Stimulated activated CD4-positive, alpha-beta T cell treated with anti-CD3 and anti-CD28 coated beads, Interleukin-15, amount 100 ng/mL, for 1 hour (primary cell): ENCODE results near the gene SMARCA2.
A peak's percentile ranks its signal among the peaks of the same experiment; 100 is the strongest.
"Not testable (repeated sequence)": the region's sequence is repeated elsewhere in the genome, so short reads cannot be mapped to it uniquely, and the experiment has no call there.

Experiments
- DNase-seq, 2 donors: peaks; one replicate each; pipeline ENCODE4 v3.0.0-alpha.2; 2020; ENCODE audit warnings: low read depth in 1 of 2, low spot score in 1 of 2

The SMARCA2 gene

GRCh38 chr9:2138646-2139045 lies 123.5 kb downstream of the SMARCA2 start:
- no peak for DNase-seq

GRCh38 chr9:2140600-2141223 lies 125.6 kb downstream of the SMARCA2 start:
- no peak for DNase-seq

GRCh38 chr9:2142212-2142611 lies 127.1 kb downstream of the SMARCA2 start:
- DNase-seq = no peak

GRCh38 chr9:2144619-2145018 lies 129.5 kb downstream of the SMARCA2 start:
- DNase-seq = no peak

GRCh38 chr9:2145746-2146145 lies 130.6 kb downstream of the SMARCA2 start:
- no peak for DNase-seq

GRCh38 chr9:2146700-2147099 lies 131.6 kb downstream of the SMARCA2 start:
- not testable (repeated sequence) for DNase-seq

GRCh38 chr9:2150338-2150737 lies 135.2 kb downstream of the SMARCA2 start:
- DNase-seq = no peak

DNA sequence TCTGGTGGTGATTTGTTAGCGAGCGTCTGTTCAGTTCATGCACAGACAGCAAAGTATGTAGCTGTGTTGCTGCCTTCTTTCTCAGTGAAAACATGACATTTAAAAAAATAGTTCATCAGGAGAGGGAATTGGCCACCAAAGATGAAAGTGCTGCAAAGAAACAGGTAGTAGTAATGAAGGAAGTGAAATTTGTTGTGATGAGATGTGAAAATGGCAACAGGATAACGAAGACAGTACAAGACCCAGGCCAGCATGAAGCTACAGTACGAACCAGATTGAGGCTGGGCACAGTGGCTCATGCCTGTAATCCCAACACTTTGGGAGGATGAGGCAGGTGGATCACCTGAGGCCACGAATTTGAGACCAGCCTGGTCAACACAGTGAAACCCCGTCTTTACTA lies 136.0 kb downstream of the SMARCA2 start:
- no peak for DNase-seq

GRCh38 chr9:2152966-2153629 lies 138.0 kb downstream of the SMARCA2 start:
- DNase-seq = no peak

DNA sequence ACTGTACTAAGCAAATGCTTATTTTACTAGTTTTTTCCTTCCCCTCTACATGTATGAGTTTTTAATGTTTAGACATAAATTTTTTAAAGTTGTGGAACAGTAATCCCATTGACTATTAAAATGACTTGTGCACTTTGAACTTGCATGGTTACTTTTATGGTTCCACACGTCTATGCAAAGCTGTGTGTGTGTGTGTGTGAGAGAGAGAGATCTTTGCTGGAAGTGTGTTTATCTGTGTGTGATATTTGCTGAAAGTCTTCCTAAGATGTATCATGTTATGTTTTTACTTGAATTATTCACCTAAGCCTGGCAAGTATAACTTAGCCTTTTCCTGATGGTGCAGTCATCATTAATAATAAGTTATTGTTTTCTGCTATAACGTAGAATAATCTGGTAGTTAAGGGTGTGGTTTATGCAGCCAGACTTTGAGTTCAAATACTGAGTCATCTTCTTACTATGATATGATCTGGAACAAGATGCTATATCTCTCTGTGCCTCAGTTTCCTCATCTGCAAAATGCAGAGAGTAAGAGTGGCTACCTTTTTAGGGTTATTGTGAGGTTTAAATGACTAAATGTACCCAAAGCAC lies 138.6 kb downstream of the SMARCA2 start:
- no peak for DNase-seq

DNA sequence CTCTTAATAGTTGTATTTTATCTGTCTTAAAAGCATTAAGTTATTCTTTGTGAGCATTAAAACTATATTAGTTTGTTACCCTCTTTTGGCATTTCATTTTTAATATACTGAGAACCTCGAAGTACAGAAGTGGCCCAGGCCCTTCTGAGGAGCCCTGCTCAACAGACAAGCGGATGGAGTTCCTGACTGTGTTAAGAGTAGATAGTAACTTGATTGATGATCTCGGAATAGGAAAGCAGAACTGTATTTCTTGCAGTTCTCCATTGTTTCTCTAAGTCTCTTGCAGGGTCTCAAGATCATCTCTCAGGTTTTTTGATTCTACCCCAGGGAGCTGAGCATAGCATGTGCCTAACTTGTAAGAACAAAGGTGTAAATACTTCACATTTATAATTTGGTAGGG lies 139.6 kb downstream of the SMARCA2 start:
- DNase-seq = no peak

- DNase-seq = no peak
Observed at GRCh38 chr9:2155966-2156365, 140.8 kb downstream of the SMARCA2 start.

DNA sequence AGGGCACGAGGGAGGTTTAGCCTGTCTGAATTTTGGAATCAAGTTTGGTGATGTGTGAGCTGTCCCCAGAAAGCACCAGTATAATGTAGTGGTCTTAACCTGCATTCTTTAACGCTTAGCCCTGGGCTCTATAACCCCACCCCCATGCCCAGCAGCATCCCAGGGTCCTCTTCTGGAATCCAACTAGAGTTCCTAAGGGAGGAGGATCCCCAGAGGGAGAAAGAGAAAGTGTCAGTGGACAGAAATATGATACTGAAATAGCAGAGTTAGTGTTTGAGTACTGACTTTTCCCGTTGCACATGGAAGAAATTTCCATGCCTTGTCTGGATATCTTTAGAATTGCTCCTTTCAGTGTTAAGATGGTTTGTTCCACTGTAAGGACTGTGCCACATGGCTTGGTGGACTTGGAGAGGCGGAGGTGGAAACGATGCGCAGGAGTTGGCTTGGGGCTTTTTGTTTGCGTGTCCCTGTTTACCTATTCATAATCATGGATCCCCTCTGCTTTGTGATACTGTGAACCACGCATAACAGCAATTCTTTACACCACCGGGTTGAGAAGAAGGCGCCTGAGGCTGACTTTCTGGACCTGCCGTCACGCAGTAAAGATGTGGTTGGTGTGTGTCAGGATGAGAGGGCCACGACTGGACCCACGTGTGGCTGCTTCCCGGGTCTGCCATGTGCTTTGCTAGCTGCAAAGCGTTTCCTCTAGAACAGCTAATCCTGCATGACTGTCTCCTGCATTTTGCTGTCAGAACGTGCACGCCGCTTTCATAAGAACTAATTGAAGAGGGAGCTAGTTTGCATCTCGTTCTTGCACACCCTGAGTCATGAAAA lies 142.3 kb downstream of the SMARCA2 start:
- DNase-seq = peak in 1 of 2 donors; percentile 19

DNA sequence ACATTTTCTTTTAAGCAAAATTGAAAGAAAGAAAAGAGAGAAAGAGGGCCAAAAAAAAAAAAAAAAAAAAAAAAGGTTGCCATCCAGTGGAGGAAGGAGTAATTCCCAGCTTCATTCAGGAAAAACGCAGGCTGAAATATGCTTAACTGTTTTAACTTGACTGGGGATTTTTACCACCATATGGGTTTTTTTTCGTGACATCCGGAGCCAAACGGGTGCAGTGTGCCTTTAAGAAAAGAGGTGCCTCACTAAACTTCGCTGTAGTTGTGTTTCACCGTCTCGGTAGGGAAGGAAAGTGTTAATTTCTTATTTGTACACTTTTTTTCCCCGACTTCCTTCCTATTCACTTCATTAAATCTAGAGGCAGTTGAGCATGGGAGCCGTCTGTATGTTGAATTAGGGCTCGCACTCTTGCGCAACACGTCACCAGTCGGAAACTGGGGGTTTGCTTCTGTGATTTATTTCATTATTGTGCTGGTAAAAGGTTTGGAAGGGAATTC lies 143.0 kb downstream of the SMARCA2 start:
- no peak for DNase-seq

DNA sequence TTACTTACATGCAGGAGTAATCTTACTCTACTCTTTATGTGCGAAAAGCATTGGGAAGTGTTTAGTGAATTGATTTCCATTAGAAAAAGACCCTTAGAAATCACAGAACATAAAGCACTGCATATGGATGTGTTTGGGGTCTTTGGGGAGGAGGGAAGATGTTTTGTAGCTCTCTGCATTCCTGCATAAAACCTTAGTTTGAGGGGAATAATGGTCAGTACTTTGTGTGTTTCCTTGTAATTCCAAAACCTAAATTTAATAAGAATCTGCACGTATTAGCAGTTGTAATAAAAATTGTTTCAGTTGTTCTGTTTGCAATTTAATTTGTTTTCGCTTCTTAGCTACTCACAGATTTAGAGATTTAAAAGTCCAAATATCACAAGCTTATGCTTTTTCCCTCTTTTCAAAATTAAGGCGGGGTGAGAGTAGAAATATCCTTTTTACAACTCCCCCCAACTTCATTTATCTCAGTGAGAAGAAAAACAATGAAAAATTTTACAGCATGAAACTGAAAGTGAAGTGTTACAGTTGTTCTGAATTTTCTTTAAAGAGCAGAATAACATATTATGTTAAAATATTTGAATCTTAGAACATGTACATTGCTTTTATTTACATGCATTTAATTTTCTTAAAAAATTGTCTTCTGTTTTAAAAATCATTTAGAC lies 143.8 kb downstream of the SMARCA2 start:
- DNase-seq = no peak

DNA sequence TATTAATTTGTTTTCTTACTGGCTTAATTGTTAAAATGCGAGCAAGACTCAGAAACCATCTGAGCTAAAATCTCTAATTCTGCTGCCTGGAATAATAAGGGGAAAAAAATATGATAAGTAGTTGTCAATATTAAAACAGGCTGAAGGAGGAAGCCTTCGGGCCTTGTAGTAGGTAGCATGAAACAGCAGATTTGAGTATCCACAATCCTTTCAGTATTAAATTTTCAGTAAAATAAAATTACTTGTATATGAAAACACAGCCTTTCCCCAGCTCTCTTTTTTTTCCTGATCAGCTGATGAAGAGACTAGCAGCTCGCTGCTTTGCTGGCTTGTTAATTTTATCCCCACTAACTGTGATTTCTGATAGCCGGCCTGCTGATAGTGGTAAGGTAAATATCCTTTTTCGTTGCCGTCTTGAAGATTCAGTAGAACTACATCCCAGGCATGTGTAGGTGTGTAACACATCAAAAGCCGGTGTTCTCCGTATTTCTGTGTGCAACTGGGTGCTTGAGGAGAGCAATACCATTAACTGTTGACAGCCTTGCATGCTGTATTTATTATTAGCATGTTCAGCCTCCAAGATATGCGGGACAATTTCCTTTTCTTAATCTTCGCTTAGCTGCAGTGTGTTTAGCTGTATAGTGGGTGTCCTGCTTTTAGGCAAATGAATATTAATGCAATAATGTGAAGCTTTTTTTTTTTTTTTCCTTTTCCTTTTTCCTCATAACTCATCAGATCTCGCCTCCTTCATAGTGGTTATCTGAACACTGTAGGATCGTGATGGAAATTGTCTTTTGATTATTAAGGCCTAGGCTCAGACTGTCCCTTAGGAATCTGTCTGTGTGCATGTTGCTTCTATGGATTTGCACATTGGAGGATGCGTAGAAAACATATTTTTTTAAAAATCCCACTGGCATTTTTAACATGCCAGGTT lies 144.6 kb downstream of the SMARCA2 start:
- no peak for DNase-seq

DNA sequence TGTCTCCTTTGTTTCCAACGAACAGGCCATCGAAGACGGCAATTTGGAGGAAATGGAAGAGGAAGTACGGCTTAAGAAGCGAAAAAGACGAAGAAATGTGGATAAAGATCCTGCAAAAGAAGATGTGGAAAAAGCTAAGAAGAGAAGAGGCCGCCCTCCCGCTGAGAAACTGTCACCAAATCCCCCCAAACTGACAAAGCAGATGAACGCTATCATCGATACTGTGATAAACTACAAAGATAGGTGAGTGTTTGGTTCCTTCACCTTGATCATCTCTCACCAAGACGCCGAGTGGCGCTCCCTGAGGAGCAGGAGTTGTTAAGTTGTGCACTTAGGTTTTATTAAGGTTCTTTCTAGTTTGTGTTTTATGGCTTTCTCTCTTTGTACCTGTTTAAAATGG lies 146.5 kb downstream of the SMARCA2 start:
- no peak for DNase-seq

DNA sequence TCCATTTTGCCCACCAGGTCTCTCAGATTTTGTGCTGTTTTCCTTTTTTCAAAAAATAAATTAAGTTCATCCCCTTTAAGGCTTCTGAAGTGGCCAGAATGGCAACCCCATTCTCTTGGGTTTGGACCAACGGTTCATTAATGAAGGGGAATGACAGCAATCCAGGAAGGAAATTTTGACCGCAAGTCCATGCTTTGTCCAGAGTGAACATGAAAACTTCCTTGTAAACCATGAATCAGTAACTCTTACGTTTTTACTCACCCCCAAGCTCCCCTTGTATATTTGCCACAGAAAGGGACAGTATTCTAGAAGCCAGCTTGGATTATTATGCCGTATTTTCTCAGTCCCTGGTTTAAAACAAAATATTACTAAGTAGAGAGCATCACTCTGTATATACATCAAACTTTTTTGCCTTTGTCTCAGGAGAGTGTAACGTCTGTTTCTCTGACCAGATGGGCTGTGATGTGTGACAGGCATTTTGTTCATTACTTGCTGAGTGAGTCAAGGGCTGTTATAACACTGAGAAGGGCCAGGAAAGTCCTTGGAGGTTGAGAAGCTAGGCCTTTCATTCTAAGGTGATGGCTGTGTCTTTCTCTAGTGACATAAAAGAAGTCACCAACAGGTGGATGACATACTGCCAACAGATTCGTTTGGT lies 148.2 kb downstream of the SMARCA2 start:
- DNase-seq = no peak

DNA sequence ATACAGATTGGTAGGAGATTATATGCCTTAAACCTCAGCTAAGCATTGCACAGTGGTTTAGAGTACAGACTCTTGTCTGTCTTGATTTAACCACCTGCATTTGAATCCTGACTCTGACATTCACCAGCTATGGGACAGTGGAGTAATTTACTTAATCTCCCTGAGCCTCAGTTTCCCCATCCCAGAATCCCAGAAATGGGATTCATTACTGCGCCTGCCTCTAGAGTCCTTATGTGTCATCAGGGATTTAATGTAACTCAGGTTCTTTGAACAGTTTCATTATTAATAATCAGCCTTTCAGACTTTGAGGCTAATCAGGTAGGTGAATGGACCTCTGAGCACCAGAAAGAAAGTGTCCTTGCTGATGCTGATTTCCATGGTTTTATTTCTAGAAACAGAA lies 149.1 kb downstream of the SMARCA2 start:
- DNase-seq = no peak
